AG04450 (cell line): ENCODE results near the gene COQ3. TPM values are rescaled to one million over a fixed set of nuclear protein-coding genes. Genes with fewer than 3 reads are reported as not detected.

Source experiments
- CTCF ChIA-PET: fragments of 300-600, 350-600 bp; formaldehyde crosslinking; extraction: SDS; loops from one replicate; lab custom pipeline; 2022; ENCODE audit warnings: antibody characterized with exemption, inconsistent platforms; lab: Charles Lee
- POLR2A ChIA-PET: fragments of 350-600 bp; formaldehyde crosslinking; extraction: SDS; loops from one replicate; lab custom pipeline; 2021; ENCODE audit warnings: antibody characterized with exemption, inconsistent platforms; lab: Yijun Ruan, JAX
- DNase-seq: peaks from one replicate; pipeline ENCODE4 v3.0.0-alpha.2; 2011; ENCODE audit warnings: low read depth, low spot score
- H3K27ac ChIP-seq: one replicate; pipeline ENCODE4 v1.5.1; 2012; ENCODE audit warnings: low read depth, low read length, control low read depth
- H3K27me3 ChIP-seq: one replicate; pipeline ENCODE4 v1.6.0; 2012; ENCODE audit warnings: low read length; ENCODE audit not compliant: control insufficient read depth, insufficient read depth
- H3K4me3 ChIP-seq: 2 replicates; pipeline ENCODE4 v1.5.1; 2011; ENCODE audit warnings: mild to moderate bottlenecking, low read depth, low read length, control low read depth
- H3K9me3 ChIP-seq: 2 replicates; pipeline ENCODE4 v1.5.1; 2012; ENCODE audit warnings: low read length; ENCODE audit not compliant: control insufficient read depth, insufficient read depth
- polyA plus RNA-seq: library from polyadenylated mRNA; depleted of rRNA; stranded (reverse); fragments of >200 nt; gene quantifications from 2 replicates; pipeline ENCODE4 v1.2.3, GENCODE V29; 2011
- TF ChIP-seq, protein P1 (sequence below): IDR thresholded peaks from 2 replicates; pipeline ENCODE4 v1.5.1; 2011; ENCODE audit warnings: low read depth, low read length, control low read depth, inconsistent platforms

COQ3 gene
- polyA plus RNA-seq, 1 experiment, result 11.0 TPM

DNA sequence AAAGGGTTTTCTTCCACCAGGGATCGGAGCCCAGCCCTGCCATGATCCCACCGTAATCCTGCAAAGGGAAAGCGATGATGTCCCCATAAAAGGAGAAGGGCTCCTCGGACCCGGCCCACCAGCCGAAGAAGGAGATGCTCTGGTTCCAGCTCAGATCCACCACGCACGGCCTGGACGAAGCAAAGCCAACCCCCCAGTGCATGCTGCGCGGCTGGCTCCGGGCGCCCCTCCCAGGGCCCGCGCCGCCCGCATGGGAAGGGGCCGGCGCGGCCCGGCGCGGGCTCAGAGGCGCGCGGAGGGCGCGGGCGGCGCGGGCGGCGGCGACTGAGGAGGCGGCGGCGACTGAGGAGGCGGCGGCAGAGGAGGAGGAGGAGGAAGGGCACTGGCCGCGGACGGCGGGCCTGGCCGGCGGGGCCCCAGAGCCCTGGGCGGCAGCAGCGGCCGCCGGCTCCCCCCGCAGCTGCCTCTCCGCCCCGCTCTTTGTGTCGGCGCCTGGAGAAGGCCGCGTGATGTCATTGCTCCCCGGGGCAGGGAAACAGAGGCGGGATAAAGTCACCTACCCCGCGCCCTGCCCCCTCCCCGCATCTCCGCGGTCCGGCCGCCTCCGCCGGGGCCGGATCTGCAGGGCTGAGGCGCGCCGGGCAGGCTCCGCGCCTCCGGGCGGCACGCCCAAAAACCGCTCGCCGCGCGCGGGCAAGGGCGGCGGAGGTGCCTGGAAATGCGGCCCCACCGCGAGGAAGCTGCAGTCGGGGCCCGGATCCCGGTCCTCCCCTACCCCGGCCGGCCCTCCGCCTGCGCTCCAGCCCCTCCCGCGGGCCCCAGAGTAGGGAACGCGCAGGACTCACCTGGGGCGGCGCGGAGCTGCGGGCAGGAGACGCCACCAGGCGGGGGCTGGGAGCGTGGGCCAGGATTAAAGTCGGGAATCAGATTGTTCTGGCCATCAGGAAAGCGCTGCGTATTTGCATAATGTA lies 44.5 kb downstream of the COQ3 start, which contains the start of gene FAXC:
Gene FAXC, minus strand, starts transcription at position 504 of the 971 bp plus-strand sequence. Its CDS starts 302 bp downstream, at position 202.
- Histone ChIP-seq H3K4me3 (peak within 1 kb of the TSS; percentile 66), H3K27ac (no peak within 1 kb of the TSS), H3K27me3 (peaks cover 5% of the 10 kb centered on the region), H3K9me3 (no peaks in the 10 kb centered on the region; the same call in 1 of the 2 replicates)
- ChIA-PET POLR2A (interaction anchor here (1.0 to 1.4 kb wide), 2 partner anchors 44 to 75 kb away, joined by 3 to 7 read pairs; partner anchors contain the start of gene COQ3), CTCF (interaction anchor here (1.1 to 3.3 kb wide), 2 partner anchors 15 to 19 kb away, joined by 3 to 26 read pairs; no protein-coding TSS in a partner anchor)
- TF ChIP-seq, protein P1, sequence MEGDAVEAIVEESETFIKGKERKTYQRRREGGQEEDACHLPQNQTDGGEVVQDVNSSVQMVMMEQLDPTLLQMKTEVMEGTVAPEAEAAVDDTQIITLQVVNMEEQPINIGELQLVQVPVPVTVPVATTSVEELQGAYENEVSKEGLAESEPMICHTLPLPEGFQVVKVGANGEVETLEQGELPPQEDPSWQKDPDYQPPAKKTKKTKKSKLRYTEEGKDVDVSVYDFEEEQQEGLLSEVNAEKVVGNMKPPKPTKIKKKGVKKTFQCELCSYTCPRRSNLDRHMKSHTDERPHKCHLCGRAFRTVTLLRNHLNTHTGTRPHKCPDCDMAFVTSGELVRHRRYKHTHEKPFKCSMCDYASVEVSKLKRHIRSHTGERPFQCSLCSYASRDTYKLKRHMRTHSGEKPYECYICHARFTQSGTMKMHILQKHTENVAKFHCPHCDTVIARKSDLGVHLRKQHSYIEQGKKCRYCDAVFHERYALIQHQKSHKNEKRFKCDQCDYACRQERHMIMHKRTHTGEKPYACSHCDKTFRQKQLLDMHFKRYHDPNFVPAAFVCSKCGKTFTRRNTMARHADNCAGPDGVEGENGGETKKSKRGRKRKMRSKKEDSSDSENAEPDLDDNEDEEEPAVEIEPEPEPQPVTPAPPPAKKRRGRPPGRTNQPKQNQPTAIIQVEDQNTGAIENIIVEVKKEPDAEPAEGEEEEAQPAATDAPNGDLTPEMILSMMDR, result peak; percentile 24; the same call in 1 of the 2 replicates
- no peak for DNase-seq

DNA sequence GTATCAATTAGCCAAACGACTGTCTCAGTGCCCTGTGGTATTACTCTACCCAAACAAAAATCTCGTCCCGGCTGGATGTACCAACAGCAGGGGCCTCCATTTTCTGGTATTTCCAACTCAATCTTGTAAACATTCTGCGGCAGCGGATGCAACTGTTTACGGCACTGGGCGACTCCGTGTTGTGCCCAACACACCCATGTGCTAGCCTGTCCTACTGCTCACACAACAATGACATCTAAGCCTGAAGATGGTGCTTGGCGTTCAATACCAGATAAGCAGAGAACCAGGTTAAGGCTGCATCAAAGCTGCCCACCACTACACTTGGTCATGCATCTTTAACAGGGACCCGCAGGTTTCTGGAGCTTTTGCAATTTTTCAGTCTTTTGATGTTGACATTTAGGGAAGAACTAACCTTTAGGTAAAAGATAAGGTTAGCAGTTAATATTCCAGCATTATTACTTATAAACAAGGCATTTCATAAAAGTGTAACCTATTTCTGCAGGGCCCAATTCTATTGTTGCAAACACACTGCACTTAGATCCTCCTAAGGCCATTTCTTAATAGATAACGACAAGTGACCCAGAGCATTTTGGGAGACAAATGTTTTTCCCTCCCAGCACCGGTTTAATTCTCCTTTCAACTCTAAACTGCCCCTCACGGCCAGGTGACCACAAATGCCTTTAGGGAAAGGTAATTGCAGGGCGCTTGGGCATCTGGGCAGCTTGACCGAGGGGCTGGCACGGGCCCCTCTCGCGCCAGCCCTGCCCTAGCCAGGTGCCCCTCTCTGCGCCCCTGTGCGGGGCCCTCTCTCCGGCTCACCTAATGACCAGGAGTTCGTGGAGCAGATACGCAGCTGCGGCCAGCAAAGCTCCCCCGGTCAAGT lies 45.5 kb downstream of the COQ3 start:
- DNase-seq, result no peak
- Histone ChIP-seq H3K4me3 (peak overlapping the region; percentile 66), H3K27me3 (peaks cover 5% of the 10 kb centered on the region), H3K27ac (no peak overlapping the region), H3K9me3 (no peaks in the 10 kb centered on the region; the same call in 1 of the 2 replicates)
- ChIA-PET POLR2A (interaction anchor here (1.4 kb wide), 1 partner anchor 45 kb away, joined by 7 read pairs; the partner anchor contains the start of gene COQ3), CTCF (interaction anchor here (1.4 to 6.7 kb wide), 3 partner anchors 14 to 86 kb away, joined by 4 to 36 read pairs (median 26); no protein-coding TSS in a partner anchor)
- TF ChIP-seq, protein P1, result no peak

DNA sequence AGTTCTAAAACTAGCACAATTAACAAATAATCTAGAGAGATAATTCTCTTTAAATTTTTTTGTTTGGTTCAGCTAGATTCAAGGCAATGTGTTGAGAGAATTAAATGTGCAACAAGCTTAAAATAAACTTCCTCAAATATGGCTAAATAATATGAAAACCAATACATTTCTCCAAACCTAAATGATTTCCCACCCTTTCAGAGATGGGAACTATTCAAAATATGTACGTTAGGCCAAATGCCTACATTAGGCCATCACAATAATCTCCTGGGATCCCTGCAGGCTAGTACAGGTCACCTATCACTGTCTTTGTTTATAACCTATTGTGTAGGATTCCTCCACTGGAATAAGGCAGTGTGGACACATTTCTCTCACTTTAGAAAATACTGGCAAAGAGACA lies 46.2 kb downstream of the COQ3 start:
- TF ChIP-seq, protein P1, result no peak
- H3K9me3 ChIP-seq, result no peaks in the 10 kb centered on the region; the same call in 1 of the 2 replicates
- no peak overlapping the region for H3K4me3 ChIP-seq
- ChIA-PET CTCF (interaction anchor here (1.4 to 6.7 kb wide), 3 partner anchors 13 to 87 kb away, joined by 4 to 36 read pairs (median 26); no protein-coding TSS in a partner anchor), POLR2A (no interaction called here)
- no peak for DNase-seq
- H3K27ac ChIP-seq, result no peak overlapping the region
- peaks cover 5% of the 10 kb centered on the region for H3K27me3 ChIP-seq

DNA sequence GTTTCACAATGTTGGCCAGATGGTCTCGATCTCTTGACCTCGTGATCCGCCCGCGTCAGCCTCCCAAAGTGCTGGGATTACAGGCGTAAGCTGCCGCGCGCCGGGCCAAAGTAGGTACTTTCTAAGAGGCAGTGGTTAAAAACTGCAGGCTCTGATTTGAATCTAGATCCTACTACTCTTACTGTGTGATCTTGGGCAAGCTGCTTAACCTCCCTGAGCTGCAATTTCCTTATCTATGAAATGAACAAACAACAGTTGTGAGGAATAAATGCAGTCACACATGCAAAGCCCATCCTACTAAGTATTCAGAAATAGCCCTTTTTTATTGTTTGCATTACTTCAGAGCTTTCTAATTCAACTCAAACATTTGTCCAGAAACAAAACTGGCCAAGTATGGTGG lies 47.4 kb downstream of the COQ3 start:
- H3K27me3 ChIP-seq, result peaks cover 5% of the 10 kb centered on the region
- H3K4me3 ChIP-seq, result no peak overlapping the region
- CTCF ChIA-PET, result interaction anchor here (0.6 to 6.7 kb wide), 3 partner anchors 12 to 197 kb away, joined by 3 to 36 read pairs (median 26); no protein-coding TSS in a partner anchor
- no peak overlapping the region for H3K27ac ChIP-seq
- TF ChIP-seq, protein P1, result no peak
- POLR2A ChIA-PET, result no interaction called here
- no peak for DNase-seq
- H3K9me3 ChIP-seq, result no peaks in the 10 kb centered on the region; the same call in 1 of the 2 replicates
